ENCODE data around the gene FFAR3.

DNA sequence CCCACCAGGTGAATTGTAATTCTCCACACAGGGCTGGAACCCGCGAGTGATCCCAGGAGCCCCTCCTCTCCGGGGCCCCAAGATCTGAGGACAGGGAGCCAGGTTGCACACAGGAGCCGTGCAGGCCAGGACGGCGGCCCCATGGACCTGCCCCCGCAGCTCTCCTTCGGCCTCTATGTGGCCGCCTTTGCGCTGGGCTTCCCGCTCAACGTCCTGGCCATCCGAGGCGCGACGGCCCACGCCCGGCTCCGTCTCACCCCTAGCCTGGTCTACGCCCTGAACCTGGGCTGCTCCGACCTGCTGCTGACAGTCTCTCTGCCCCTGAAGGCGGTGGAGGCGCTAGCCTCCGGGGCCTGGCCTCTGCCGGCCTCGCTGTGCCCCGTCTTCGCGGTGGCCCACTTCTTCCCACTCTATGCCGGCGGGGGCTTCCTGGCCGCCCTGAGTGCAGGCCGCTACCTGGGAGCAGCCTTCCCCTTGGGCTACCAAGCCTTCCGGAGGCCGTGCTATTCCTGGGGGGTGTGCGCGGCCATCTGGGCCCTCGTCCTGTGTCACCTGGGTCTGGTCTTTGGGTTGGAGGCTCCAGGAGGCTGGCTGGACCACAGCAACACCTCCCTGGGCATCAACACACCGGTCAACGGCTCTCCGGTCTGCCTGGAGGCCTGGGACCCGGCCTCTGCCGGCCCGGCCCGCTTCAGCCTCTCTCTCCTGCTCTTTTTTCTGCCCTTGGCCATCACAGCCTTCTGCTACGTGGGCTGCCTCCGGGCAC lies 6.7 kb upstream of the FFAR3 start:
- TF ChIP-seq POLR2AphosphoS5 (IDR thresholded peaks at IDR 0.05) = peak in 1 of 3 donors; percentile 38
- TF ChIP-seq POLR2A (IDR thresholded peaks at IDR 0.05) = no peak

Data from spleen (tissue), 3 donors.